Mucosa of stomach (tissue), 1 donor: Measurements from ENCODE around the gene SCARF2.
"Not testable (repeated sequence)": the region's sequence is repeated elsewhere in the genome, so short reads cannot be mapped to it uniquely, and the experiment has no call there.

Source experiments
- H3K27me3 ChIP-seq: one replicate; pipeline ENCODE4 v1.7.0; 2013; ENCODE audit warnings: mild to moderate bottlenecking, low read length; ENCODE audit not compliant: control insufficient read depth, insufficient read depth
- H3K36me3 ChIP-seq: one replicate; pipeline ENCODE4 v1.7.0; 2013; ENCODE audit warnings: low read length; ENCODE audit not compliant: control insufficient read depth, insufficient read depth
- H3K4me1 ChIP-seq: one replicate; pipeline ENCODE4 v1.7.0; 2013; ENCODE audit warnings: mild to moderate bottlenecking, low read length; ENCODE audit not compliant: control insufficient read depth, insufficient read depth
- H3K4me3 ChIP-seq: one replicate; pipeline ENCODE4 v1.7.0; 2013; ENCODE audit warnings: low read length
- H3K9ac ChIP-seq: one replicate; pipeline ENCODE4 v1.7.0; 2013; ENCODE audit warnings: mild to moderate bottlenecking, low read length, moderate library complexity
- H3K9me3 ChIP-seq: one replicate; pipeline ENCODE4 v1.7.0; 2013; ENCODE audit warnings: mild to moderate bottlenecking, low read length, moderate library complexity; ENCODE audit not compliant: control insufficient read depth
- donor health status: Pancreatic carcinoma.

Gene SCARF2

GRCh38 chr22:20421507-20421874 is 16.1 kb downstream of the SCARF2 start:
- H3K36me3 ChIP-seq, result no peaks in the 10 kb centered on the region
- no peaks in the 10 kb centered on the region for H3K9me3 ChIP-seq
- H3K27me3 ChIP-seq, result peaks cover 39% of the 10 kb centered on the region
- H3K4me1 ChIP-seq, result peaks cover 13% of the 10 kb centered on the region
- H3K4me3 ChIP-seq, result no peak overlapping the region
- no peak overlapping the region for H3K9ac ChIP-seq

DNA sequence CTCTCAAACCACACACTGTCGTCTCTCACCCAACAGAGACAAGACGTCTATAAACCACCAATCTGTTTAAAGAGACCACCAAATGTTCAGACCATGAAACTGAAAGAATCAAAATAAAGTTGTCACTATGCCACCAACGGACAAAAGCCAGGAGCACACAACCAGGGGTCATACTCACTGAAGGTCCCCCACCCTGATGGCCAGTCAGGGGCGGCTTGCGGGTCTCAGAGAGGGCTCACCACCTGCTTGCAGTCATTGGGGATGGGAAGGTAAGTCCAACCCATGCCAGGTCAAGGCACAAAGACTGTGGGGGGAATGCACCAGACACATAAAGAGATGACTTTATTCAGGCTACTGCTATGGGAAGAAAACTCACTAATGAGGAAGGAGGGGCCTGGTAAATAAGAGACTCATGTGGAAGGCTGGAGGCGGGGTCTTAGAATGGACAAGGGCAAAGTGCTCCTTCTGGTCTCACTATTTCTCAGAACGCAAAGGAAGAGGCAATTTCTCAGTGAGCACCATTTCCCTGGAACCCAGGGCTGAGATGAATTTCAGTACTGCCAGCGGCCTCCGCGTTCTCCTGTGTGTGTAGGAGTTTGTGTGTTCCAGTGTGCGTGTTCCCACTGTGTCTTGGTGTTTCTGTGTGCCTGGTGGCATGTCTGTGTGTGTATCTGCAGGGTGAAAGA is 17.3 kb downstream of the SCARF2 start:
- Histone ChIP-seq H3K4me1 (peaks cover 7% of the 10 kb centered on the region), H3K9ac (no peak overlapping the region), H3K4me3 (no peak overlapping the region), H3K36me3 (no peaks in the 10 kb centered on the region), H3K27me3 (peaks cover 29% of the 10 kb centered on the region), H3K9me3 (no peaks in the 10 kb centered on the region)

- Histone ChIP-seq H3K27me3 (peaks cover 22% of the 10 kb centered on the region), H3K9ac (no peak overlapping the region), H3K4me1 (peaks cover 7% of the 10 kb centered on the region), H3K36me3 (no peaks in the 10 kb centered on the region), H3K9me3 (no peaks in the 10 kb centered on the region), H3K4me3 (no peak overlapping the region)
Measured at GRCh38 chr22:20419664-20419951, 18.0 kb downstream of the SCARF2 start.

DNA sequence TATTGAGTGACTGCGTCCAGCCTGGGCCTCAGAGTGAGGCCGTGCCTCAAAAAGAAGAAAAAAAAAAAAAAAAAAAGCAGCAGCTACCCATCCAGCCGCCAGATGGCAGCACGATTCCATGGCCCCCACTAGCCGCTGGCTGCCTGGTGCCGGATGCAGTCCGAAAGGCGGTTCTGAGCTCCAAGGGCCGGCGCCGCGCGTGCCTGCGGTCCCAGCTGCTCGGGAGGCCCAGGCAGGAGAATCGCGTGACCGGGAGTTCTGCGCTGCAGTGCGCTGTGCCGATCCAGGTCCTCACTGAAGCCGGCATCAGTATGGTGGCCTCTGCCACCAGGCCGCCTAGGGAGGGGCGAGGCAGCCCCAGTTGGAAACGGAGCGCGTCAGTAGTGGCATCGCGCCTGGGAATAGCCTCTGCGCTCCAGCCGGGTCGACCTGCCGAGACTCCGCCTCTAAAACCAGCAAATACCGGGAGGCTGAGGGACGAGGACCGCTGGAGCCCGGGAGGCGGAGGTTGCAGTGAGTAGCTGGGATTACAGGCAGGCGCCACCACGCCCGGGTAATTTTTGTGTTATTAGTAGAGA is 19.3 kb downstream of the SCARF2 start:
- Histone ChIP-seq H3K36me3 (no peaks in the 10 kb centered on the region), H3K4me3 (no peak overlapping the region), H3K4me1 (peaks cover 4% of the 10 kb centered on the region), H3K27me3 (peaks cover 10% of the 10 kb centered on the region), H3K9ac (peak overlapping the region; percentile 39), H3K9me3 (no peaks in the 10 kb centered on the region)

DNA sequence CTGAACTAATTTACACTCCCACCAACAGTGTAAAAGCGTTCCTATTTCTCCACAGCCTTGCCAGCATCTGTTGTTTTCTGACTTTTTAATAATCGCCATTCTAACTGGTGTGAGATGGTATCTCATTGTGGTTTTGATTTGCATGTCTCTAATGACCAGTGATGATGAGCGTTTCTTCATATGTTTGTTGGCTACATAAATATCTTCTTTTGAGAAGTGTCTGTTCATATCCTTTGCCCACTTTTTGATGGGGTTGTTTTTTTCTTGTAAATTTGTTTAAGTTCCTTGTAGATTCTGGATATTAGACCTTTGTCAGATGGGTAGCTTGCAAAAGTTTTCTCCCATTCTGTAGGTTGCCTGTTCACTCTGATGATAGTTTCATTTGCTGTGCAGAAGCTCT is 21.9 kb downstream of the SCARF2 start:
- not testable (repeated sequence) for H3K4me1 ChIP-seq, H3K36me3 ChIP-seq, H3K4me3 ChIP-seq, H3K9me3 ChIP-seq, H3K9ac ChIP-seq, H3K27me3 ChIP-seq

DNA sequence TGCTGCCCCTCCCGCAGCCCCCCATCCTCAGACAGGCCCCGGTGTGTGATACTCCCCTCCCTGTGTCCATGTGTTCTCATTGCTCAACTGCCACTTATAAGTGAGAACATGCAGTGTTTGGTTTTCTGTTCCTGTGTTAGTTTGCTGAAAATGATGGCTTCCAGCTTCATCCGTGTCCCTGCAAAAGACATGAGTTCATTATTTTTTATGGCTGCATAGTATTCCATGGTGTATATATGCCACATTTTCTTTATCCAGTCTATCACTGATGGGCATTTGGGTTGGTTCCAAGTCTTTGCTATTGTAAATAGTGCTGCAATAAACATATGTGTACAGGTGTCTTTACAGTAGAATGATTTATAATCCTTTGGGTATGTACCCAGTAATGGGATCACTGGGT is 22.4 kb downstream of the SCARF2 start:
- not testable (repeated sequence) for H3K36me3 ChIP-seq, H3K9ac ChIP-seq, H3K27me3 ChIP-seq, H3K4me1 ChIP-seq, H3K9me3 ChIP-seq, H3K4me3 ChIP-seq

GRCh38 chr22:20414450-20414849 is 23.2 kb downstream of the SCARF2 start:
- no peak overlapping the region for H3K9ac ChIP-seq
- peaks cover 3% of the 10 kb centered on the region for H3K27me3 ChIP-seq
- H3K36me3 ChIP-seq, result no peaks in the 10 kb centered on the region
- H3K4me3 ChIP-seq, result no peak overlapping the region
- H3K9me3 ChIP-seq, result no peaks in the 10 kb centered on the region
- peaks cover 4% of the 10 kb centered on the region for H3K4me1 ChIP-seq

- H3K9ac ChIP-seq, result no peak overlapping the region
- no peaks in the 10 kb centered on the region for H3K36me3 ChIP-seq
- peaks cover 4% of the 10 kb centered on the region for H3K4me1 ChIP-seq
- no peak overlapping the region for H3K4me3 ChIP-seq
- H3K27me3 ChIP-seq, result peaks cover 3% of the 10 kb centered on the region
- H3K9me3 ChIP-seq, result no peaks in the 10 kb centered on the region
Measured at GRCh38 chr22:20414059-20414440, 23.6 kb downstream of the SCARF2 start.

GRCh38 chr22:20413217-20414058 is 24.2 kb downstream of the SCARF2 start:
- H3K27me3 ChIP-seq, result peaks cover 3% of the 10 kb centered on the region
- no peaks in the 10 kb centered on the region for H3K9me3 ChIP-seq
- H3K4me1 ChIP-seq, result peaks cover 3% of the 10 kb centered on the region
- H3K36me3 ChIP-seq, result no peaks in the 10 kb centered on the region
- H3K4me3 ChIP-seq, result no peak overlapping the region
- H3K9ac ChIP-seq, result no peak overlapping the region

GRCh38 chr22:20412474-20413216 is 25.0 kb downstream of the SCARF2 start:
- no peaks in the 10 kb centered on the region for H3K4me1 ChIP-seq
- no peaks in the 10 kb centered on the region for H3K36me3 ChIP-seq
- H3K27me3 ChIP-seq, result peaks cover 3% of the 10 kb centered on the region
- no peak overlapping the region for H3K4me3 ChIP-seq
- H3K9me3 ChIP-seq, result no peaks in the 10 kb centered on the region
- no peak overlapping the region for H3K9ac ChIP-seq

DNA sequence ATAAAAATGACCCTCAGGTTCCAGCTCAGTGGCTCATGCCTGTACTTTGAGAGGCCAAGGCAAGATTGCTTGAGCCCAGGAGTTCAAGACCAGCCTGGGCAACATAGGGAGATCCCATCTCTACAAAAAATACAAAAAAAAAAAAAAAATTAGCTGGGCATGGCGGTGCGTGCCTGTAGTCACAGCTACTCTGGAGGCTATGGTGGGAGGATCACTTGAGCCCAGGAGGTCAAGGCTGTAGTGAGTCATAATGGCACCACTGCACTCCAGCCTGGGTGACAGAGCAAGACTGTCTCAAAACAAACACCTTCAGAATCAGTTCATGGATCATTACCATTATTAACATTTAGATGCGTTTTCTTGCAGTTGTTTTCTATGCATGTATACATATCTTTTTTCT is 28.2 kb downstream of the SCARF2 start:
- H3K9me3 ChIP-seq, H3K27me3 ChIP-seq, H3K4me3 ChIP-seq, H3K4me1 ChIP-seq, H3K9ac ChIP-seq, H3K36me3 ChIP-seq: not testable (repeated sequence)

- H3K4me1 ChIP-seq, result no peaks in the 10 kb centered on the region
- H3K27me3 ChIP-seq, result peaks cover 3% of the 10 kb centered on the region
- H3K9ac ChIP-seq, result no peak overlapping the region
- no peaks in the 10 kb centered on the region for H3K9me3 ChIP-seq
- H3K36me3 ChIP-seq, result no peaks in the 10 kb centered on the region
- no peak overlapping the region for H3K4me3 ChIP-seq
Measured at GRCh38 chr22:20408891-20409290, 28.7 kb downstream of the SCARF2 start.
